Keratinocyte (primary cell): ENCODE data around the gene ZNF431. TPM values are rescaled to one million over a fixed set of nuclear protein-coding genes. Genes with fewer than 3 reads are reported as not detected.
A peak's percentile ranks its signal among the peaks of the same experiment; 100 is the strongest.

ENCODE experiments used
- DNase-seq: peaks from one replicate; pipeline ENCODE4 v3.0.0-alpha.2; 2011; ENCODE audit warnings: low read depth, missing footprints, low spot score
- FAIRE-seq: peaks from 2 replicates; lab custom pipeline; 2011; peaks lifted over from hg19 to GRCh38; lab: Jason Lieb, UNC
- H2AFZ ChIP-seq: 2 replicates; pipeline ENCODE4 v1.6.0; 2012; ENCODE audit warnings: low read length, control low read depth, inconsistent platforms; ENCODE audit not compliant: control insufficient read depth
- H3K27ac ChIP-seq: 2 replicates; pipeline ENCODE4 v1.5.1; 2011; ENCODE audit warnings: low read length; ENCODE audit not compliant: control insufficient read depth, insufficient read depth
- H3K27me3 ChIP-seq: 3 replicates; pipeline ENCODE4 v1.6.0; 2011; ENCODE audit warnings: low read length; ENCODE audit not compliant: control insufficient read depth, insufficient read depth; ENCODE audit errors: extremely low read depth
- H3K36me3 ChIP-seq, 2 experiments: 2 replicates in 1 of 2; 3 replicates in 1 of 2; pipeline ENCODE4 v1.5.1; 2011; ENCODE audit warnings: low read length in 2 of 2, mild to moderate bottlenecking in 1 of 2; ENCODE audit not compliant: control insufficient read depth in 2 of 2, insufficient read depth in 2 of 2; ENCODE audit errors: extremely low read depth in 1 of 2
- H3K4me1 ChIP-seq: 3 replicates; pipeline ENCODE4 v1.5.1; 2011; ENCODE audit warnings: low read length; ENCODE audit not compliant: control insufficient read depth, insufficient read depth; ENCODE audit errors: extremely low read depth
- H3K4me2 ChIP-seq: 3 replicates; pipeline ENCODE4 v1.6.0; 2011; ENCODE audit warnings: low read depth, low read length; ENCODE audit not compliant: control insufficient read depth, insufficient read depth; ENCODE audit errors: extremely low read depth
- H3K4me3 ChIP-seq, 3 experiments: fragments of 200-600 bp in 1 of 3; sonication (generic) in 1 of 3; 2 replicates in 2 of 3; 3 replicates in 1 of 3; pipeline ENCODE4 v1.5.1; 2011 to 2016; ENCODE audit warnings: low read length in 3 of 3, mild to moderate bottlenecking in 3 of 3, control low read depth in 2 of 3, inconsistent platforms in 1 of 3, low read depth in 1 of 3, mixed read lengths in 1 of 3, mixed run types in 1 of 3, moderate library complexity in 1 of 3; ENCODE audit not compliant: control insufficient read depth in 2 of 3, insufficient read depth in 2 of 3; ENCODE audit errors: extremely low read depth in 1 of 3
- H3K79me2 ChIP-seq: 2 replicates; pipeline ENCODE4 v1.6.0; 2012; ENCODE audit warnings: low read length; ENCODE audit not compliant: control insufficient read depth, insufficient read depth
- H3K9ac ChIP-seq: 3 replicates; pipeline ENCODE4 v1.6.0; 2011; ENCODE audit warnings: low read length; ENCODE audit not compliant: control insufficient read depth, insufficient read depth; ENCODE audit errors: extremely low read depth
- H3K9me1 ChIP-seq: 3 replicates; pipeline ENCODE4 v1.6.0; 2011; ENCODE audit warnings: low read length; ENCODE audit not compliant: control insufficient read depth, insufficient read depth; ENCODE audit errors: extremely low read depth
- H3K9me3 ChIP-seq: 2 replicates; pipeline ENCODE4 v1.5.1; 2012; ENCODE audit warnings: low read depth, low read length; ENCODE audit not compliant: control insufficient read depth
- H4K20me1 ChIP-seq: 3 replicates; pipeline ENCODE4 v1.6.0; 2011; ENCODE audit warnings: low read length; ENCODE audit not compliant: control insufficient read depth, insufficient read depth; ENCODE audit errors: extremely low read depth
- CTCF ChIP-seq, 3 experiments: IDR thresholded peaks in 1 of 3; conservative IDR thresholded peaks in 1 of 3; optimal IDR thresholded peaks in 1 of 3; 2 replicates in 2 of 3; 3 replicates in 1 of 3; pipeline versions ENCODE3 to v1.5.1; 2011; ENCODE audit warnings: low read length in 3 of 3, mild to moderate bottlenecking in 3 of 3, moderate library complexity in 2 of 3, control low read depth in 1 of 3, inconsistent platforms in 1 of 3; ENCODE audit not compliant: insufficient read depth in 2 of 3; ENCODE audit errors: extremely low read depth in 1 of 3
- EZH2 ChIP-seq: IDR thresholded peaks from one replicate; pipeline ENCODE4 v1.6.1; 2012; ENCODE audit warnings: inconsistent platforms, mild to moderate bottlenecking, low read length, moderate library complexity
- dilution Hi-C: fragments of 300-500 bp; cut with MboI; formaldehyde crosslinking; loops from one replicate; pipeline ENCODE4 v1.7.0; 2020; ENCODE audit warnings: low sequenced_read_pairs; ENCODE audit not compliant: extremely low pct_ligation_motif_present
- polyA minus RNA-seq, 3 experiments: library from RNA; depleted of rRNA, polyadenylated mRNA; stranded (reverse); fragments of >200 nt; gene quantifications; 1 replicate in 1 of 3; 2 replicates in 1 of 3; 3 replicates in 1 of 3; pipeline ENCODE4 v1.2.3, GENCODE V29; 2011
- polyA plus RNA-seq, 5 experiments: library from polyadenylated mRNA; depleted of rRNA in 3 of 5; stranded (reverse) in 3 of 5; stranded (forward) in 1 of 5; unstranded in 1 of 5; fragments of >200 nt; gene quantifications; 1 replicate in 1 of 5; 2 replicates in 3 of 5; 3 replicates in 1 of 5; pipeline versions ENCODE4 v1.2.1 to v1.2.3, GENCODE V29; 2011 to 2012; ENCODE audit warnings: missing spikeins in 2 of 5, low read depth in 1 of 5, low replicate concordance in 1 of 5

Gene ZNF431
- polyA plus RNA-seq, result 7.9 to 16.6 TPM (median 15.7 TPM) in 3 replicates
- 13.1 TPM for polyA plus RNA-seq (2011; ENCODE audit: low read depth)
- polyA plus RNA-seq (2011; cell fraction: cytosol; rRNA removed), result 3.1 and 8.0 TPM in 2 replicates
- polyA plus RNA-seq (2011; cell fraction: nucleus; rRNA removed), result 31.2 and 36.9 TPM in 2 replicates
- 7.6 and 28.3 TPM in 2 replicates for polyA plus RNA-seq (2012; ENCODE audit: low replicate concordance)
- polyA minus RNA-seq, result 16.3 to 19.5 TPM (median 18.2 TPM) in 3 replicates
- polyA minus RNA-seq (2011; cell fraction: cytosol; rRNA and poly(A)+ RNA removed), result 6.7 TPM
- 33.0 and 48.2 TPM in 2 replicates for polyA minus RNA-seq (2011; cell fraction: nucleus; rRNA and poly(A)+ RNA removed)

- peak within 1 kb of the TSS; percentile 63 to 88 (median 84) for H3K4me3 ChIP-seq
- peak; percentile 73 for FAIRE-seq
- no peaks in the 10 kb centered on the region for H3K27me3 ChIP-seq
- peaks cover 3 to 5% of the 10 kb centered on the region in 2 experiments for H3K36me3 ChIP-seq
- H3K9me1 ChIP-seq, result no peaks in the 10 kb centered on the region
- peaks cover 11% of the 10 kb centered on the region for H3K4me1 ChIP-seq
- H3K79me2 ChIP-seq, result peaks cover 18% of the 10 kb centered on the region
- peak within 1 kb of the TSS; percentile 94 for H2AFZ ChIP-seq
- H3K4me2 ChIP-seq, result peak within 1 kb of the TSS; percentile 75
- H4K20me1 ChIP-seq, result no peaks in the 10 kb centered on the region
- DNase-seq, result no peak
- TF ChIP-seq CTCF (optimal IDR thresholded peaks at IDR 0.05 in 1 of 3, IDR thresholded peaks at IDR 0.05 in 1 of 3, conservative IDR thresholded peaks at IDR 0.05 in 1 of 3; ENCODE audit: extremely low read depth in 1 of 3, insufficient read depth in 2 of 3, low read length in 3 of 3) (no peak), EZH2 (no peak)
- peak within 1 kb of the TSS; percentile 89 for H3K27ac ChIP-seq
- peak within 1 kb of the TSS; percentile 95 for H3K9ac ChIP-seq
- no peaks in the 10 kb centered on the region for H3K9me3 ChIP-seq
- dilution Hi-C loops, result no loop called here
These were observed at the start of gene ZNF431 for GRCh38 chr19:21141787-21142464. ZNF431 (plus strand) TSS chr19:21142040; CDS start chr19:21142184, 144 bp downstream.

- Histone ChIP-seq H3K4me3 (no peak overlapping the region), H3K27me3 (no peaks in the 10 kb centered on the region), H3K4me1 (peaks cover 2% of the 10 kb centered on the region), H3K79me2 (no peaks in the 10 kb centered on the region), H3K9me3 (no peaks in the 10 kb centered on the region), H3K36me3 (no peaks in the 10 kb centered on the region), H2AFZ (no peak overlapping the region), H3K4me2 (no peak overlapping the region), H3K9ac (no peak overlapping the region), H3K27ac (no peak overlapping the region), H4K20me1 (no peaks in the 10 kb centered on the region), H3K9me1 (no peaks in the 10 kb centered on the region)
- DNase-seq (no peak), FAIRE-seq (no peak)
- dilution Hi-C loops, result no loop called here
- TF ChIP-seq CTCF (optimal IDR thresholded peaks at IDR 0.05 in 1 of 3, IDR thresholded peaks at IDR 0.05 in 1 of 3, conservative IDR thresholded peaks at IDR 0.05 in 1 of 3; ENCODE audit: extremely low read depth in 1 of 3, insufficient read depth in 2 of 3, low read length in 3 of 3) (no peak), EZH2 (no peak)
These were observed 49.7 kb upstream of the ZNF431 start for GRCh38 chr19:21092109-21092508.
